ENCODE data around the gene INSRR. TPM values are rescaled to one million over a fixed set of nuclear protein-coding genes. Genes with fewer than 3 reads are reported as not detected.

The INSRR gene
- total and polyA plus RNA-seq, 8 donors, result 0.03 to 0.06 (median 0.04) TPM; not detected in 4

- H3K4me3 ChIP-seq, result no peak overlapping the region
- H3K9me3 ChIP-seq, result no peaks in the 10 kb centered on the region
- H3K27me3 ChIP-seq, result peaks cover 0 to 6% of the 10 kb centered on the region in 2 donors
- ATAC-seq (no peak), DNase-seq (no peak)
- no peak overlapping the region for H3K27ac ChIP-seq
- TF ChIP-seq, protein P1, sequence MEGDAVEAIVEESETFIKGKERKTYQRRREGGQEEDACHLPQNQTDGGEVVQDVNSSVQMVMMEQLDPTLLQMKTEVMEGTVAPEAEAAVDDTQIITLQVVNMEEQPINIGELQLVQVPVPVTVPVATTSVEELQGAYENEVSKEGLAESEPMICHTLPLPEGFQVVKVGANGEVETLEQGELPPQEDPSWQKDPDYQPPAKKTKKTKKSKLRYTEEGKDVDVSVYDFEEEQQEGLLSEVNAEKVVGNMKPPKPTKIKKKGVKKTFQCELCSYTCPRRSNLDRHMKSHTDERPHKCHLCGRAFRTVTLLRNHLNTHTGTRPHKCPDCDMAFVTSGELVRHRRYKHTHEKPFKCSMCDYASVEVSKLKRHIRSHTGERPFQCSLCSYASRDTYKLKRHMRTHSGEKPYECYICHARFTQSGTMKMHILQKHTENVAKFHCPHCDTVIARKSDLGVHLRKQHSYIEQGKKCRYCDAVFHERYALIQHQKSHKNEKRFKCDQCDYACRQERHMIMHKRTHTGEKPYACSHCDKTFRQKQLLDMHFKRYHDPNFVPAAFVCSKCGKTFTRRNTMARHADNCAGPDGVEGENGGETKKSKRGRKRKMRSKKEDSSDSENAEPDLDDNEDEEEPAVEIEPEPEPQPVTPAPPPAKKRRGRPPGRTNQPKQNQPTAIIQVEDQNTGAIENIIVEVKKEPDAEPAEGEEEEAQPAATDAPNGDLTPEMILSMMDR (IDR thresholded peaks at IDR 0.05), result no peak
- intact Hi-C loops (cut with DNase I), result no loop called here
- H3K4me1 ChIP-seq, result no peaks in the 10 kb centered on the region
- no peaks in the 10 kb centered on the region for H3K36me3 ChIP-seq
Measured at GRCh38 chr1:156823210-156823790, 35.6 kb downstream of the INSRR start.

- TF ChIP-seq, protein P1 (IDR thresholded peaks at IDR 0.05), result no peak
- ATAC-seq (no peak), DNase-seq (no peak)
- H3K9me3 ChIP-seq, result no peaks in the 10 kb centered on the region
- peaks cover 0 to 6% of the 10 kb centered on the region in 2 donors for H3K27me3 ChIP-seq
- intact Hi-C loops (cut with DNase I), result no loop called here
- H3K27ac ChIP-seq, result no peak overlapping the region
- H3K4me1 ChIP-seq, result no peaks in the 10 kb centered on the region
- H3K4me3 ChIP-seq, result no peak overlapping the region
- no peaks in the 10 kb centered on the region for H3K36me3 ChIP-seq
Measured at GRCh38 chr1:156822680-156823079, 36.2 kb downstream of the INSRR start.

- no peaks in the 10 kb centered on the region for H3K4me1 ChIP-seq
- H3K27ac ChIP-seq, result no peak overlapping the region
- no peaks in the 10 kb centered on the region for H3K36me3 ChIP-seq
- H3K9me3 ChIP-seq, result no peaks in the 10 kb centered on the region
- TF ChIP-seq, protein P1 (IDR thresholded peaks at IDR 0.05), result no peak
- ATAC-seq, result no peak
- peaks cover 0 to 6% of the 10 kb centered on the region in 2 donors for H3K27me3 ChIP-seq
- intact Hi-C loops (cut with DNase I), result no loop called here
- DNase-seq, result no peak
- no peak overlapping the region for H3K4me3 ChIP-seq
Measured at GRCh38 chr1:156821801-156822200, 37.1 kb downstream of the INSRR start.

DNA sequence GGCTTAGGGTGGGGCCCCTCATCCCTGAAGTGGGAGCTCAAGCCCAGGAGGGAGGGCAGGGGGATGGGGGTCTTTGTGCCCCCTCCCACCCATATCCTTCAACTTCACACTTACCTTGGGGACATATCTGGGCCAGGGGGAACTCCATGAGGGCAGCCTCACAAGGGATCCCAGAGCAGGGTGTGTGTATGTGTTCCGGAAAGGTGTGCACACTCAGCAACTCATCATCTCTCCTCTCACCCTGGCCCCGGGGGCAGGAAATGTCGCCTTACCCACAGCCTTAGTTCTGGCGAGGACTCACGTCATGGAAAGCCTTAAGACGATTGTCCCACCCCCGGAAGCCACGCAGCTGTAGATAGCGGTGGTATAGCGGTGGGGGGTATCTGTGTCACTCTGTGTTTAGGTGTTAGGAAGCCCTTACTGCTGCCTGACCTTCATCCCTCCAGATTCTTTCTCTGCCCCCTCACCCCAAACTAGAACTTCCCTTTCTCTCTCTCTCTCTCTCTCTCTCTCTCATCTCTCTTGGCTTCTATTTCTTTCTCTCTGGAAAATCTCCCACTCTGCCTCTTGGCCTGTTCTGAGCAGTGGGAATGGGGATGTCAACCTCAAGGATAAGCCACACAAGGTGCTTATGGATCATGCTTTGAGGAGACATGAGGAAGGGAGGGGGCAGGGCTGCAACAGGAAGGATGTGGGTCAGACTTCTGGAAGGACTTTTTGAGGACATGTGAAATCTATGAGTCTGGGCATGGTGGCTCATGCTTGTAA lies 42.2 kb downstream of the INSRR start, which contains the start of gene SH2D2A:
Gene SH2D2A (minus strand): TSS at position 288 of the 768 bp plus-strand sequence. CDS start 140 bp downstream, at position 148.
- Histone ChIP-seq H3K27ac (peak within 1 kb of the TSS in 1 of 2 donors; percentile 57), H3K9me3 (no peaks in the 10 kb centered on the region), H3K4me1 (peaks cover 10 to 28% of the 10 kb centered on the region in 2 donors), H3K36me3 (no peaks in the 10 kb centered on the region), H3K4me3 (peak within 1 kb of the TSS in 1 of 2 donors; percentile 32), H3K27me3 (peaks cover 0 to 32% of the 10 kb centered on the region in 2 donors)
- peak in 2 of 4 donors; percentile 53 to 56 for DNase-seq
- TF ChIP-seq, protein P1 (IDR thresholded peaks at IDR 0.05), result no peak
- intact Hi-C loops (cut with DNase I), result no loop called here
- peak; percentile 44 for ATAC-seq

- peaks cover 0 to 29% of the 10 kb centered on the region in 2 donors for H3K27me3 ChIP-seq
- H3K27ac ChIP-seq, result peak overlapping the region in 1 of 2 donors; percentile 57
- no peaks in the 10 kb centered on the region for H3K9me3 ChIP-seq
- ATAC-seq, result no peak
- H3K36me3 ChIP-seq, result no peaks in the 10 kb centered on the region
- peak overlapping the region in 1 of 2 donors; percentile 32 for H3K4me3 ChIP-seq
- DNase-seq, result no peak
- intact Hi-C loops (cut with DNase I), result no loop called here
- peaks cover 10 to 28% of the 10 kb centered on the region in 2 donors for H3K4me1 ChIP-seq
- TF ChIP-seq, protein P1 (IDR thresholded peaks at IDR 0.05), result no peak
Measured at GRCh38 chr1:156815961-156816422, 42.9 kb downstream of the INSRR start.
